Adipose tissue (tissue), 3 donors: ENCODE data around the gene ZCCHC4. TPM values are rescaled to one million over a fixed set of nuclear protein-coding genes. Genes with fewer than 3 reads are reported as not detected.
"Not testable (repeated sequence)": the region's sequence is repeated elsewhere in the genome, so short reads cannot be mapped to it uniquely, and the experiment has no call there.

Source experiments
- H3K27ac ChIP-seq: one replicate; pipeline ENCODE4 v1.5.1; 2013; ENCODE audit warnings: low read depth, low read length
- WGBS, 3 donors: extraction: QIAGEN DNeasy Blood & Tissue Kit; methylation state at CpG; one replicate each; pipeline ENCODE4 v1.1.7; 2013; 5-methylcytosine and 5-hydroxymethylcytosine counted together
- polyA plus RNA-seq, 3 donors: library from polyadenylated mRNA; stranded (reverse); fragments of 200-250 nt; gene quantifications; one replicate each; pipeline ENCODE4 v1.2.3, GENCODE V29; 2013
- donor health status: healthy with polysubstance abuse.
- donor health status: Bipolar disorder and iron deficiency.
- donor health status: healthy.

Gene ZCCHC4
- polyA plus RNA-seq, 3 donors, result 2.5 to 3.6 (median 3.4) TPM

DNA sequence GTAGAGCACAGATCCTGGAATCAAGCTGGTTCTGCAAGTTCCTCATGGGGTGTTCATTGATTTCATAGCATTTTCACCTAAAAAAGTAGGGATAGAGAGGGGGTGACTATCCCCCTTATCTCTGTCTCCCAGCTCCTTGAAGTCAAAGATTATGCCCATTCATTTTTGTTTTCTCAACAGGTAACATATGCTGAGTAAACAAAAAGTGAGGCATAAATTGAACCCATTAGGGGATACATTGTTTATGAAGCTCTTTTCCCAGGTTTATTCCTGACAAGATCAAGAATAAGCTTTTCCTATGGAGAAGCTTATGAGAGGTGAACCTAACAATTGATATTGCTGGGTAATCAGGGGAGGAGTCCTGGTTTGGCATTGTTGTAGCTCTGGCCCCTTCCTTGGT is 55.3 kb downstream of the ZCCHC4 start:
- no peak overlapping the region for H3K27ac ChIP-seq

DNA sequence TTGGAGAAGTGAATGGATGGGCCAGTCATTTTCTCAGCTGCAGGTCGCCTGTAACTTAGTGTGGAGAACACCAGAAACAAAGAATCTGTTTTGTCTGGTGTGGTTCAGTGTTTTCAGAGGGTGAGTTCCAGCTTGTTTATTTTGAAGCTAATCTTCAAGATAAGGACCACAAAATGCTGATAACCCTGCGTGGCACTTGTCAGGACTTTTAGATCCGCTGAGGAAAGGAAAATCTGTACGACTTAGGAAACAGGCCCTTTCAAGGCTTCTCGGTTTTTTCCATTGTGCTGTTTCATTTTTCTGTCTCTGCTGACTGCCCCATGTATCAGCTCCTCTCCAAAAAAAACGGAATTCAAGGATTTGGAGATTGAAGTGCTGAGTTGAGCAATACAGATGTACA is 55.7 kb downstream of the ZCCHC4 start:
- WGBS, 3 donors, result 68 to 83% (median 79%) methylated on average over 6 of the region's 6 CpGs

DNA sequence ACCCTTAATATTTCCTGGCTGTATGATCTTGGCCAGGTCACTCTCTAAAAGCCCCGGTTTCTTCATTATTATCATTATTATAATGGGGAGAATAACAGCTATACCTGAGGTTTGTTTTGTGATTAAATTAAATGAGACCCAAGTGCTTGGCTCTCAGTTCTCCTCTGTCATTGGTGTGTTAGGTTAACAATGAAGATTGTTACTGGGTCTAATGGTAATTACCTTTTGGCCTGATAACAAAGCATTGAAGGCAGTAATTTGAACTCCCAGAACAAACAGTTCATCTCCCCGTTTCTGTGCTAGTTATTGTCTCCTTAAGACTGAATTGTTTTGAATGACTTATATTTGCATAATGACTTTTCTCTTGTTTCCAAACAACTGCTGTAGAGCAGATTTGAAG is 57.7 kb downstream of the ZCCHC4 start:
- no peak overlapping the region for H3K27ac ChIP-seq
- 51 to 82% (median 71%) methylated on average over 2 of the region's 2 CpGs for WGBS, 3 donors

More for the DNA sequence above, 55.7 kb downstream of the ZCCHC4 start:
- H3K27ac ChIP-seq, result no peak overlapping the region

DNA sequence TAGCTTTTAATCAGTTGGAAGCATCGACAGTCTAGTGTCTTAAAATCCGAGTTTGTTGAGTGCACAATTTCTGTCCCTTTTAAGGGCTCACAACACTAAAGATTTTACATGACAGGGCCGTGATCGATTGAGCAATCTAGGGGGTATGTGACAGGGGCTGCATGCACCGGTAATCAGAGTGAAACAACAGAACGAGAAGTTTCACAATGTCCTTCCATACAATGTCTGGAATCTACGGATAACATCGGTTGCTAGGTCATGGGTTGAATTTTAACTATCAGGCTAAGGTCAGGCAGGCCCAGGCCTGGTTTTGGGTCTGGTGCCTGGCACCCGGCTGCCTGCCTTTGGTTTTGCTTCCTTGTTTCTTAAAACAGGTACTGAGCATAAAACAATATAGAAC is 60.0 kb downstream of the ZCCHC4 start:
- not testable (repeated sequence) for H3K27ac ChIP-seq
- 51 to 71% (median 56%) methylated on average over 9 of the region's 9 CpGs for WGBS, 3 donors

DNA sequence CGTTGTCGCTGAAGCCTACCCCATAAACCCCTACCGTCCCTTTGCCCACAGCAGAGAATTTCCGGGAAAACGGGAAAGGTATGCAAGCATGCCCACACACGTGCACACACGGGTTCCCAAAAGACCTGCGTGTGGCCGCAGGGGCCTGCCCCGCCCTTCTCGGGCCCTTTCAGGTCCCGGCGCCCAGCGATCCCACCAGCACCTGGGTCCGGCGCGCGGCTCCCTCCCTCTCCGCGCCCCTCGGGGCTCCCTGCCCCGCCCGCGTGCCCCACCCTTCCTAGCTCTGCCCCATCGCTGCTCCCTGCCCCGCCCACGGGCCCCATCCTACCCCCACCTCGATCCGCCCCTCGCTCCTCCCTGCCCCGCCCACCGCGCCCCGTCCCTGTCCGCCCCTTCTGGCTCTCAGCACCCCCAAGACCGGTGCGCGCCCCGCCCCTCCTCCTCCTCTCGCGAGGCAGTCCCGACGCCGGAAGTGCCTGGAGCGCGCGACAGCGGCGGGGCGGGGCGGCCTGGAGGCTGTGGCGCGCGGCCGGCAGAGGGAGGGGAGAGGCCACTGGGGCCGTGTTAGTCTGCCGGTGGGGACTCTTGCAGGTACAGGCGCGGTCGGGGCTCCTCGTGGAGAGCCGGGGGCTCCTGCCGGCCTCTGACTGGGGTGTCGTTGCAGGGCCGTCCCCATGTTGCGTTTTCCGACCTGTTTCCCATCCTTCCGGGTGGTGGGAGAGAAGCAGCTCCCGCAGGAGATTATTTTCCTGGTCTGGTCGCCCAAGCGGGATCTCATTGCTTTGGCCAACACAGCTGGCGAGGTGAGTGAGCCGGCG is 64.4 kb downstream of the ZCCHC4 start, which contains the start of gene ANAPC4:
Gene ANAPC4 (plus strand): TSS at position 510 of the 818 bp plus-strand sequence. CDS start 165 bp downstream, at position 675.
- no peak within 1 kb of the TSS for H3K27ac ChIP-seq
- WGBS, 3 donors, result 0 to 1% (median 0%) methylated on average over 44 to 71 of the region's 74 CpGs

DNA sequence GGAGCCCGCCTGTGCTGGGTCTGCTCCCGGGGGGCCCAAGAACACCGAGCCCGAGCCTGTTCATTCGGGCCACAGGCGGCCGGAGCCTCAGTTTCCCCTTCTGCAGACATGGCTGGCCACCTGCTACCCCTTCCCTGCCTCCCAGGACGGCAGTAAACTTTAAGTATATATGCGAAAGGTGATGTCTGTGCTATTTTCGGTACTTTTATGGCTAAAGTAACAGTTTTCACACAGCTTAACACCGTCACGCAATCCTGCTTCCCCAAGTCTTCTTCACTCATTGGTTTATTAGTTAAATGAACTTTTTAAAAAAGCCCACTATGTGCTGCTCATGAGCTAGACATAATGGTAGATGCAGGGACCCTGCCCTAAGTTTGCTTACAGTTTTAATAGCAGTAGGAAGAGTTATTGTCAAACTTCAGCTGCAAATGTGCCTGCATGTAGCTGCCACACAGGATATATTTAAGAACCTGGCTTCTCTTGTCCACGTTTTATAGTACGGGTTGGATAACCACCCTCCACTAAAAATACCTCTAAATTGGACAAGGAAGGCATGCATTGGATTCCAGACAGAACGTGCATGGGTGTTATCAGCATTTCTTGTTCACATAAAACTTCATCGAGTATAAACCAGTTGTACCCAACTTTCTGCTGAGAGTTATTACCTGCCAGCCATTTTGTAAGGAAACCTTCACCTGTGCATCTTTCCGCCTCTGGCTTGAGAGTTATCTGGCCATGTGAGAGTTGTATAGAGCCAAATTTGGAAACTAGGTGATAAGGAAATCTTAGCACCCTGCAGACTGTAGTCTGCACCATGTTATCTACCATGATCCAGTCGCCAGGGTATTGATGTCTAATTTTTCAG is 65.2 kb downstream of the ZCCHC4 start:
- no peak overlapping the region for H3K27ac ChIP-seq
- WGBS, 3 donors, result 16 to 22% (median 20%) methylated on average over 18 of the region's 18 CpGs

DNA sequence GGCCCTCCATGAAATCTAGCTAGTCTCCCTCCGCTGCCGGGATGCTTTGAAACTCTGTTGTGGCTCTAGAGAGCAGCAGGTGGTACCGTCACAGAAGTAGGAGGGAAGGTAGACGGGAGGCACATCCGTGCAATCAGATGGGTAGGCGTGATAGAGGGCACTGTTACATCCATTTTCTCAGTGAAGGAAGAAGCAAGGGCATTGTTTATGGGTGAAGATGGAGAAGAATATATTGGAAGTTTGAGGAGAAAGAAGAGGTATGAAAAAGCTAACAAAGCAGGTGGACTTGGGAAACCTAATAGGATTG is 65.8 kb downstream of the ZCCHC4 start:
- no peak overlapping the region for H3K27ac ChIP-seq
- WGBS, 3 donors, result 88 to 93% (median 92%) methylated on average over 6 of the region's 6 CpGs

DNA sequence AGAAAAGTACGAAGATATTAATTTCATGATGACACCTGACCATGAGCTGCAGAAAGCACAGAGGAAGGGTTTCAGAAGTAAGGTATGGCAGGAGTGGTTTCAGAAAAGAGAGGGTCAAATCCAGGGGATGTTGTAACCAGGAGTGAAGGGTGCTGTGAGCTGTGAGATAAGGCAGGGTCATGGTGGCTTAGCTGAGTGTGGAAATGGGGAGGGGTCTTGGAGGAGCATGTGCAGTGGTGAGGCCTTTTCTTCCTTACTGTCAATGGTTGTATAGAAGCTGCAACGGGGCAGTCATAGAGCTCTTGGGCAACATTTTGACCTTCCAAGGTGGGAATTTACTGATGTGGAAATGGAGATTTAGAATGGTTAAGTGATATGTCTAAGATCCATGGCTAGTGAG is 67.0 kb downstream of the ZCCHC4 start:
- H3K27ac ChIP-seq, result no peak overlapping the region
- 89 to 91% (median 89%) methylated on average over 2 of the region's 2 CpGs for WGBS, 3 donors

DNA sequence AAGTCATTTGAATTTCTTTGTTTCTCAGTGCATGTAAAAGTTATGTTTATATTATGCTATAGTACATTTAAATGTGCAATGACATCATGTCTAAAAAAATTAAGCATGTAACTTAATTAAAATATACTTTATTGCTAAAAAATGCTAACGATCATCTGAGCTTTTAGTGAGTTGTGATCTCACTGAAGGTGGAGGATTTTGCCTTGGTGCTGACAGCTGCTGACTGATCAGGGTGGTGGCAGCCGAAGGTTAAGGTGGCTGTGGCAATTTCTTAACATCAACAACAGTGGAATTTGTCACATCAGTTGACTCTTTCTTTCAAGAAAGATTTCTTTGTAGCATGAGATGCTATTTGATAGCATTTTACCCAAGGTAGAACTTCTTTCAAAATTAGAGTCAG is 71.1 kb downstream of the ZCCHC4 start:
- WGBS, 3 donors, result 66 to 88% (median 71%) methylated on average over 2 of the region's 2 CpGs
- H3K27ac ChIP-seq, result no peak overlapping the region

DNA sequence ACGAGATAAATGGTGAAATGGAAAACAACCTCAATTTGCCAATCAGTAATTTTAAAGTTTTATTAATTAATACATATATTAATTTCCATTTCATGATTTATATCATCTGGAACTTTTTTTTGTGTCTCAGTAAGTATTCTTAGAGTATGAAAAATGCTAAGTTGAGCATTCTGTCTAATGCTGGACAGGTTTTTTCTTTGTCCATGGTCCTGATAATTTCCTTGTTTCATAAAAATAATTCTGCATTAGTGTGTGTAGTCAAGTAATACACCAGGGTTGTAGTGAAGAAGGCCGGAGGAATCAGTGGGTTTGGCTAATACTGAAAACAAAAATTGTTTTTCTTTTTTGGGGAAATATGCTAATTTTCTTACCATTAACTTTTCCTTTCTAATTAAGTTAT is 74.4 kb downstream of the ZCCHC4 start:
- 93 to 94% (median 93%) methylated on average over 2 of the region's 2 CpGs for WGBS, 3 donors
- no peak overlapping the region for H3K27ac ChIP-seq

DNA sequence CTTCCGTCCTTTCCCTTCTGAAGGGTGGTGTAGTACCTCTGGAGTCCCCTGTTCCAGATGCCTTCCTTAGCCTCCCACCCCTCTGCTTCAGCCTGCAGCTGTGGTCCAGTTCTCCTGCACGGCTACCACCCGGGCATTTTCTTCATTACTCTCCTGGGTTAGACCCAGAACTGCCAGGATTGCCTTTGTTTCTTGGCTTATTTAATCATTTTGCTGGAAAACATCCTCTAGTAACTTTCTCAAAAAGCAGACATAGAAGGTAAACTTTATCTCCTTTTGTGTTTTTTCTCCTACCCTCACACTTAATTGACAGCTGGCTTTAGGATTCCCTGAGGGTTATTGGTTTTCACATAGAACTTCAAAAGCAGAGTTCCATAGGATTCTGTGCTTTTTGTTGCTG is 84.7 kb downstream of the ZCCHC4 start:
- 97 to 99% (median 98%) methylated on average over 3 of the region's 3 CpGs for WGBS, 3 donors

DNA sequence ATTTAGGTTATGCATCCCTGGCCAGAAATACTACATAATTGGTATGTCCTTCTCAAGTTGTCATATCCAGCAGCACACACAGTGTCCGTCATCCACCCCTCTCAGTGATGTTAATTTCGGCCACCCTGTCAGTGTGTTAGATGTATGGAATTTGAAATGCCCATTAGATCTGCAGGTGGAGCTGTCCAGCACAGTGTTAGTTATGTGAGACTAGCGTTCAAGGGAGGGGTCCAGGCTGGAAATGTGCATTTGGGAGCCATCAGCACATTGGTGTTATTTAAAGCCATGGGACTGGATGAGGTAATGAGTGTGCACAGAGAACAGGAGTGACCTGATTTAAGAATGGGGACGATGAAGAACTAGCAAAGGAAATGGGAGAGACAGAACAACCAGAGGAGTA is 86.9 kb downstream of the ZCCHC4 start:
- WGBS, 3 donors, result 88 to 94% (median 93%) methylated on average over 4 of the region's 4 CpGs
- H3K27ac ChIP-seq, result no peak overlapping the region

More for the DNA sequence above, 84.7 kb downstream of the ZCCHC4 start:
- H3K27ac ChIP-seq, result no peak overlapping the region

DNA sequence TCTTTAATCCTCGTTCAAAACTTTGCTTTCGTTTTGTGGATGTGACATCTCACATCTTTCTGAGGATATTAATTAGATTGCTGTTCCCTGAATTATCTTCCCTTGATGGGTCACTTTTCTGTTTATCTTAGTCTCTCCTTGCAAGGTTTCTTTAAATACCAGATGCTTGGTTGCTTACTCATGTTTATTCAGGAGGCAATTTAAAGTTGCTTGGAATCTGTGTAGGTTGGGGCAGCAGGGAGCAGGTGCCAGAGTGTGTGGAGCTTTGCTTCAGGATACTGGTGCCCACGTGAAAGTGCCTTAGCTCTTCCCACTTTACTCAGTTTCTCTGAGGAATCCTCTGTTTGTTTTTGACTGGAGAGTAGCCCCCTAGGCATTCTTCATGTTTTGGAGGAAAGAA is 88.5 kb downstream of the ZCCHC4 start:
- 73 to 89% (median 74%) methylated on average over 3 of the region's 3 CpGs for WGBS, 3 donors
- no peak overlapping the region for H3K27ac ChIP-seq

DNA sequence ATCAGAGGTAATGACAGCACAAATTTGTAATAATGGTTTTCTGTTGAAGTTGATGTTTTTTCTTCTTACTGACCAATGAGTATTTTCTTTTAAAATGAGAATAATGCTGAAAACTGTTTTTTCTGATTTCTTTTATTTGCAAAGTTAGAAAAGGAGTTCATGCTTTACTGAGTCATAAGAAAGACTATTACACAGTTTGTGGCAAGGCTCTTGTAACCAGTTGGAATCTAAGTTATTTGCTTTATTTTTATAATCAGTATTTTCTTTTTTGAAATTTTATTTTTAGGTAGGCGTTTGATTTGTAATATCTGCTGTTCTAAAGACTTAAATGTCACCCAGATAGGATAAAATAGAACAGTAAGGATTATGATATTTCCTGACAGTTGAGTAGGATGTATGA is 89.9 kb downstream of the ZCCHC4 start:
- WGBS, 3 donors, result 87 to 95% (median 91%) methylated on average over 1 of the region's 1 CpG
- H3K27ac ChIP-seq, result no peak overlapping the region

DNA sequence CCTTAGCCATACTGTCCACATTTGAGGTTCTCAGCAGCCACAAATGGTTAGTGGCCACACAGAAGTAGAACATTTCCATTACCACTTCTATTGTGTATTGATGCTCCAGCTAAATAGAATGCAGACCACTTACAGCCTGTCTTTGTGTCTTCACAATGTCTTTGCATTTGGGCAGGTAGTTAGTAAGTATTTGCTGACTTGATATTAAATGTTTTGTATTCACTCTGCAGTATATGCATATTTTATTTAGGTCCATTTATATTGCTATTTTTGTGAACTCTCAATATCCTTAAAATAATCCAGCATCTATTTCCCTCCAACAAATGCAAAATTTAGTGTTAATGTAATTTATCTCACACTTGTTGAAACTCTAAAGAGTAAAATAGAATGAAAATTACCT is 91.1 kb downstream of the ZCCHC4 start:
- no peak overlapping the region for H3K27ac ChIP-seq

DNA sequence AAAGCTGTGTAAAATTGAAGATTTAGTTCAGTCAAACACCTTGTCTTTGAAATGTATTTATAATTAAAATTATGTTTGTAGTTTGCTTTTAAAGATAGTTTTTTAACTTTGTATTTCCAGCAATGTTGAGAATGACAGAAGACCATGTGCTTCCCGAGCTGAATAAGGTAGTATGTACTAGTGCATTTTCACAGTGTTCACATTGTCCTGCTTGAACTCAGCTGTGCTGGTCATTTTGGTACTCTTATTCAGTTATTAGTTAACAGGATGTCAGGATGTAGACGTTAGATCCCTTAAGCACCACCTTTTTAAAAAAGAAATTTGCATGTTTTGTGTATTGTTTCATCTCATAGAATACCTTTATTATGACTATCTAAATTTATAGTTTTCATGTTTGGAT is 92.9 kb downstream of the ZCCHC4 start:
- no peak overlapping the region for H3K27ac ChIP-seq
- 66 to 79% (median 67%) methylated on average over 2 of the region's 2 CpGs for whole genome bisulfite sequencing, 3 donors

DNA sequence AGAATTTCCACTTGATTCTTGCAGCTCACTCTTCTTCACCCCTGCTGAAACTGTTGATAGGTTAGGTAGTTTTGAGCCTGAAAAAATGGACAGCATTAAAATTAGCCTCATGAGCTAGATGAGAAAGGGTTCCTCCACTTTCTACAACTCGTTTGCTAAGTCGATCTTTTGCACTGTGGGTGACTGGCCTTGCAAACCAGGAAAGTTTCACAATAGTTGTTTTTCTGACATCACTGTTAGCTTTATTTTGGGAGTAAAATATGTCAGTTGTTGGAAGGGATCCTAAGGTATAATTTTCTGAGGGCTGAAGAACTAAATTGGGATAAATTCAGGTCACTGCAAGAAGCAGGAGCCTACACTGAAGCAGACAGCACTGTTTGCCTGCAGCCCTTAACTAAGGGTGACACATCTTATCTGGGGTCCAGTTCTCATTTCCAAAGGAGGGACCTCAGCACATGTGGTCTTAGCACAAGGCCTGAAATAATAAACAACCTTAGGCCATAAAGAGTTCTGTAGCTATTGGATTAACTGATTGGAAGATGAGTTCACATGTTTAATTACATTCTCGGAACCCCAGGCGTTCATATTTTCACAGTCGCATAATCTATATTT is 93.6 kb downstream of the ZCCHC4 start:
- H3K27ac ChIP-seq, result no peak overlapping the region
- 72 to 83% (median 79%) methylated on average over 5 of the region's 5 CpGs for WGBS, 3 donors

DNA sequence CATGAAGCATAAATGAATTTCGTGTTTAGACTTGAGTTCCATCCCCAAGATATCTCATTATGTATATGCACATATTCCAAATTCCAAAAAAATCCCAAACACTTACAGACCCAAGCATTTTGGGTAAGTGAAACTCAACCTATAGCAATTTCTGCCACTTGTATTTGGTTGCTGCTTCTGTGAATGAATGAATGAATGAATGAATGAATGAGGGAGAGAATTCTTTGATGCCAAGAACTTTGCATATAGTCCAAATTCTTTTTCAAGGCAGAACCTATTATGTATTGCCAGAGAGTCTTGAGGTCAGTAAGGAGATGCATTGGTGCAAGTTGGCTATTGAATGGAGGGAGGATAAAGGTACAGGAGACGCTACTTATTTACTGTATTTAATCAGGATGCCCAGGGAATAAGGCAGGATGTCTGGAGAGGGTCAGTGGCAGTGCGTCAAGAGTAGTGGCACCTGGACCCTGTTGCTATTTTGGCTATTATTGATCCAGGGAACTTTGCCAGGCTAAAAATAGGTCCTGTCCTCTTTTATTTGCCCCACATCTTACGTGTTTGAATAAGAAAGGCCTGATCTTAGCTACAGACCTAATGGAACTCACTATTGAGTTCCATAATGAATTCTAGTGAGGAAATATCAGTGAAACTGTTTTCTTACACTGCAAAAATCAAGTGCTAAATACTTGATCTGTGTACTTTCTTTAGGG is 98.4 kb downstream of the ZCCHC4 start:
- 52 to 96% (median 94%) methylated on average over 4 of the region's 4 CpGs for WGBS, 3 donors
- no peak overlapping the region for H3K27ac ChIP-seq

DNA sequence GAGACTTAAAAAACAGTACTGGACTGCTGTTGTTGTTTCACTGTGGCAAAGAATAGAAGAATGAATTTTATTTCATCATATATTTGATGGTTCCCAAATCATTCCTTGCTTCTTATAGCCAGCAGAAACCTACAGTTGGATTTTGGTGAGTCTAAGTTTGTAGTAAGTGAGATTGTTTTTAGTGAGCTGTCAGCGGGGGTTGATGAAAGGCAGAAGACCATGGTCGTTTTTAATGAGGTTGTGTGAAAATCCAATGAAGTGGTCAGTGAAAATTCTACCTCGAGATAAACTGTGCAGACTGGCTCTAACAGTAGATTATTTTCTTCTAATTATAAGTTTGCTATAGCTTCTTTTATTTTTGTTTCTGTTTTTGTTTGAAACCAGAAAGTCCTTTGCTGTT is 100.7 kb downstream of the ZCCHC4 start:
- H3K27ac ChIP-seq, result no peak overlapping the region
- 65 to 72% (median 71%) methylated on average over 3 of the region's 3 CpGs for WGBS, 3 donors
